ENCODE results near the gene SMG7.

Gene SMG7

DNA sequence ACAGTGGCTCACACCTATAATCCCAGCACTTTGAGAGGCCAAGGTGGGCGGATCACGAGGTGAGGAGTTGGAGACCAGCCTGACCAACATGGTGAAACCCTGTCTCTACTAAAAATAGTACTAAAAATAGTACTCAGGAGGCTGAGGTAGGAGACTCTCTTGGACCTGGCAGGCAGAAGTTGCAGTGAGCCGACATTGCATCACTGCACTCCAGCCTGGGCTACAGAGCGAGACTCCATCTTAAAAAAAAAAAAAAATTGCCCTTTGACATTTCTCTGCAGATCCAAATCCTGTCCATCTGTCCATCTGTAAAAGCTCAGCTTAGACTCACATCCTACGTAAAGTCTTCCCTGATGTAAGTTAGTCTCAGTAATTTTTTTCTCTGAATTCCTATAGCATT lies 124.2 kb downstream of the SMG7 start:
- TF ChIP-seq, protein P1, sequence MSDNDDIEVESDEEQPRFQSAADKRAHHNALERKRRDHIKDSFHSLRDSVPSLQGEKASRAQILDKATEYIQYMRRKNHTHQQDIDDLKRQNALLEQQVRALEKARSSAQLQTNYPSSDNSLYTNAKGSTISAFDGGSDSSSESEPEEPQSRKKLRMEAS (IDR thresholded peaks at IDR 0.05; ENCODE audit: low read depth, low read length): no peak
- TF ChIP-seq MYC (IDR thresholded peaks at IDR 0.05; ENCODE audit: low read depth, low read length) (no peak), POLR2A (IDR thresholded peaks at IDR 0.05; ENCODE audit: extremely low read depth, insufficient read length) (no peak)
- TF ChIP-seq, protein P2, sequence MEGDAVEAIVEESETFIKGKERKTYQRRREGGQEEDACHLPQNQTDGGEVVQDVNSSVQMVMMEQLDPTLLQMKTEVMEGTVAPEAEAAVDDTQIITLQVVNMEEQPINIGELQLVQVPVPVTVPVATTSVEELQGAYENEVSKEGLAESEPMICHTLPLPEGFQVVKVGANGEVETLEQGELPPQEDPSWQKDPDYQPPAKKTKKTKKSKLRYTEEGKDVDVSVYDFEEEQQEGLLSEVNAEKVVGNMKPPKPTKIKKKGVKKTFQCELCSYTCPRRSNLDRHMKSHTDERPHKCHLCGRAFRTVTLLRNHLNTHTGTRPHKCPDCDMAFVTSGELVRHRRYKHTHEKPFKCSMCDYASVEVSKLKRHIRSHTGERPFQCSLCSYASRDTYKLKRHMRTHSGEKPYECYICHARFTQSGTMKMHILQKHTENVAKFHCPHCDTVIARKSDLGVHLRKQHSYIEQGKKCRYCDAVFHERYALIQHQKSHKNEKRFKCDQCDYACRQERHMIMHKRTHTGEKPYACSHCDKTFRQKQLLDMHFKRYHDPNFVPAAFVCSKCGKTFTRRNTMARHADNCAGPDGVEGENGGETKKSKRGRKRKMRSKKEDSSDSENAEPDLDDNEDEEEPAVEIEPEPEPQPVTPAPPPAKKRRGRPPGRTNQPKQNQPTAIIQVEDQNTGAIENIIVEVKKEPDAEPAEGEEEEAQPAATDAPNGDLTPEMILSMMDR (IDR thresholded peaks at IDR 0.05; ENCODE audit: low read depth, low read length): no peak
- DNase-seq (ENCODE audit: low read depth): no peak
- no peak overlapping the region for H3K4me3 ChIP-seq (ENCODE audit: low read depth, low read length)

DNA sequence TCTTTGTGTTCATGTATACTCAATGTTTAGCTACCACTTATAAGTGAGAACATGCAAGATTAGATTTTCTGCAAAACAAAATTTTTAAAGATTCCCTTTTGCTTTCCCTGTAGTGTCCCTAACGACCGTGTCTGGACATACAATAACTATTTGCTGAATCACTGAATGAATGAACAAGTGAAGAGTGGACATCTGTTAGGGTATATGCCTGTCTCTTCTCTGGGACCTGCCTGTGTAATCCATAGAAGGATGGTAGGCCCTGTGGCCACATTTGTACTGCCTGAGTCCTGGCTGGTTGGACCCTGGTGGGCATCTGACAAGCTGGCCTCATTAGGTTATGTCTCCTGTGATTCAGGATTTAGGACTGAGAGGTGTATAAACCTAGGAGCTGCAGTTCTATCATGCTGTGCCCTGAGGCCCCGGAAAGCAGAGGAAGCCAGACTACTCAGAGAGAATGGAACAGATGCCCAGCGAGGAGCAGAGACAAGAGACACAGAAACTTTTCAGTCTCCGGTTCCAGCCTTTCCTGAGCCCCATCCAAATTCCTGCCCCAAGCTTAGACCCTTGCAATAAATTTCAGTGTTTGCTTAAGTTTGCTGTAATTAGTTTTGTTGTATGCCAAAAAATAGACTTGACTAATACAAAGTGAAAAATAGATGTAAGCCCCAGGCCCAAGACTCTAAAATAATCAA lies 125.5 kb downstream of the SMG7 start:
- TF ChIP-seq MYC (IDR thresholded peaks at IDR 0.05; ENCODE audit: low read depth, low read length): no peak
- TF ChIP-seq, protein P1 (IDR thresholded peaks at IDR 0.05; ENCODE audit: low read depth, low read length): no peak
- TF ChIP-seq POLR2A (IDR thresholded peaks at IDR 0.05; ENCODE audit: extremely low read depth, insufficient read length): no peak
- TF ChIP-seq, protein P2 (IDR thresholded peaks at IDR 0.05; ENCODE audit: low read depth, low read length): no peak
- no peak overlapping the region for H3K4me3 ChIP-seq (ENCODE audit: low read depth, low read length)
- no peak for DNase-seq (ENCODE audit: low read depth)

- DNase-seq (ENCODE audit: low read depth): no peak
- TF ChIP-seq MYC (IDR thresholded peaks at IDR 0.05; ENCODE audit: low read depth, low read length): no peak
- H3K4me3 ChIP-seq (ENCODE audit: low read depth, low read length): no peak overlapping the region
These were observed 126.1 kb downstream of the SMG7 start for GRCh38 chr1:183598386-183598785.

GRCh38 chr1:183600136-183600535 lies 127.8 kb downstream of the SMG7 start:
- H3K4me3 ChIP-seq (ENCODE audit: low read depth, low read length): no peak overlapping the region
- DNase-seq (ENCODE audit: low read depth): peak; percentile 69
- TF ChIP-seq POLR2A (IDR thresholded peaks at IDR 0.05; ENCODE audit: extremely low read depth, insufficient read length): no peak
- TF ChIP-seq MYC (IDR thresholded peaks at IDR 0.05; ENCODE audit: low read depth, low read length): no peak
- TF ChIP-seq, protein P2 (IDR thresholded peaks at IDR 0.05; ENCODE audit: low read depth, low read length): no peak
- TF ChIP-seq, protein P1 (IDR thresholded peaks at IDR 0.05; ENCODE audit: low read depth, low read length): no peak

GRCh38 chr1:183600634-183601033 lies 128.3 kb downstream of the SMG7 start:
- no peak overlapping the region for H3K4me3 ChIP-seq (ENCODE audit: low read depth, low read length)
- DNase-seq (ENCODE audit: low read depth): no peak
- TF ChIP-seq POLR2A (IDR thresholded peaks at IDR 0.05; ENCODE audit: extremely low read depth, insufficient read length): no peak
- TF ChIP-seq, protein P1 (IDR thresholded peaks at IDR 0.05; ENCODE audit: low read depth, low read length): no peak
- TF ChIP-seq, protein P2 (IDR thresholded peaks at IDR 0.05; ENCODE audit: low read depth, low read length): no peak
- TF ChIP-seq MYC (IDR thresholded peaks at IDR 0.05; ENCODE audit: low read depth, low read length): no peak

DNA sequence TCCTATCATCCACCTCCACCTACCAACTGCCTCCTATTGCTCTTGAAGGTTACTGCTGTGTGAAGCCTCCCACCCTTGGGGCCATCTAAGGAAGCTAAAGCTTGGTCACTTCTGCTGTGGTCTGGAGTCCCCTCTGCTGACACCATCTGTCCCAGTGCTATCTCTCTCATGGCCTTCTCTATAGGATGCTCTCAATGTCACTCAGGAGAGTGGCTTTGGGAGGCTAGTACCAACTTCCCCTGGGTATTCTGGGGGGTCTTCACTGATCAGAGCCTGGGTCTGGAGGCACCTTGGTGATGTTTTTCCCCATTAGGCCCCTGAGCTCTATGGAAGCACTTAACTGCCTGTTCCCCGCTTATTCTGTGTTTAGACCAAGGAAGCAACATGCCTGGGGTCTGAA lies 130.2 kb downstream of the SMG7 start:
- H3K4me3 ChIP-seq (ENCODE audit: low read depth, low read length): no peak overlapping the region
- TF ChIP-seq, protein P2 (IDR thresholded peaks at IDR 0.05; ENCODE audit: low read depth, low read length): no peak
- TF ChIP-seq MYC (IDR thresholded peaks at IDR 0.05; ENCODE audit: low read depth, low read length) (no peak), POLR2A (IDR thresholded peaks at IDR 0.05; ENCODE audit: extremely low read depth, insufficient read length) (no peak)
- TF ChIP-seq, protein P1 (IDR thresholded peaks at IDR 0.05; ENCODE audit: low read depth, low read length): no peak
- DNase-seq (ENCODE audit: low read depth): no peak

Measured in NB4 (cell line).